Dendritic cell treated with granulocyte-macrophage colony-stimulating factor and Interleukin-4, amounts not matched to agents 40 ng/mL and 50 ng/mL, for 4 days (primary cell): Measurements from ENCODE around the gene ATP4B.

ENCODE experiments used
- H3K27ac Mint-ChIP-seq: one replicate; pipeline ENCODE4 v1.8.0; 2022; ENCODE audit warnings: mild to moderate bottlenecking, mixed read lengths
- H3K27me3 Mint-ChIP-seq: one replicate; pipeline ENCODE4 v1.8.0; 2022; ENCODE audit warnings: mild to moderate bottlenecking, mixed read lengths
- H3K36me3 Mint-ChIP-seq: one replicate; pipeline ENCODE4 v1.8.0; 2022; ENCODE audit warnings: low read depth, mixed read lengths
- H3K4me1 Mint-ChIP-seq: one replicate; pipeline ENCODE4 v1.8.0; 2022; ENCODE audit warnings: low read depth, mixed read lengths
- H3K4me3 Mint-ChIP-seq: one replicate; pipeline ENCODE4 v1.8.0; 2022; ENCODE audit warnings: mild to moderate bottlenecking, moderate library complexity, mixed read lengths
- H3K9me3 Mint-ChIP-seq: one replicate; pipeline ENCODE4 v1.8.0; 2022; ENCODE audit warnings: mixed read lengths
- intact Hi-C: fragments of 100-400 bp; cut with micrococcal nuclease; formaldehyde crosslinking; loops from one replicate; pipeline ENCODE4 v1.15.0; 2022

Gene ATP4B

GRCh38 chr13:113652404-113653263 is 5.4 kb downstream of the ATP4B start:
- H3K9me3 Mint-ChIP-seq = peaks cover 7% of the 10 kb centered on the region
- H3K27ac Mint-ChIP-seq = no peak overlapping the region
- no peaks in the 10 kb centered on the region for H3K36me3 Mint-ChIP-seq
- intact Hi-C loops = no loop called here
- H3K27me3 Mint-ChIP-seq = peaks cover 3% of the 10 kb centered on the region
- peaks cover 7% of the 10 kb centered on the region for H3K4me1 Mint-ChIP-seq
- H3K4me3 Mint-ChIP-seq = no peak overlapping the region

GRCh38 chr13:113651511-113652403 is 6.2 kb downstream of the ATP4B start:
- H3K4me1 Mint-ChIP-seq = peaks cover 16% of the 10 kb centered on the region
- H3K36me3 Mint-ChIP-seq = no peaks in the 10 kb centered on the region
- peaks cover 16% of the 10 kb centered on the region for H3K9me3 Mint-ChIP-seq
- peaks cover 4% of the 10 kb centered on the region for H3K27me3 Mint-ChIP-seq
- no peak overlapping the region for H3K4me3 Mint-ChIP-seq
- no peak overlapping the region for H3K27ac Mint-ChIP-seq
- intact Hi-C loops = no loop called here

- H3K4me3 Mint-ChIP-seq = no peak overlapping the region
- H3K36me3 Mint-ChIP-seq = no peaks in the 10 kb centered on the region
- intact Hi-C loops = no loop called here
- H3K27ac Mint-ChIP-seq = no peak overlapping the region
- peaks cover 8% of the 10 kb centered on the region for H3K27me3 Mint-ChIP-seq
- H3K9me3 Mint-ChIP-seq = peaks cover 24% of the 10 kb centered on the region
- peaks cover 22% of the 10 kb centered on the region for H3K4me1 Mint-ChIP-seq
Measured at GRCh38 chr13:113650731-113651148, 7.3 kb downstream of the ATP4B start.

- intact Hi-C loops = no loop called here
- peaks cover 22% of the 10 kb centered on the region for H3K4me1 Mint-ChIP-seq
- H3K27ac Mint-ChIP-seq = no peak overlapping the region
- peaks cover 24% of the 10 kb centered on the region for H3K9me3 Mint-ChIP-seq
- H3K36me3 Mint-ChIP-seq = no peaks in the 10 kb centered on the region
- peaks cover 8% of the 10 kb centered on the region for H3K27me3 Mint-ChIP-seq
- H3K4me3 Mint-ChIP-seq = no peak overlapping the region
Measured at GRCh38 chr13:113650275-113650674, 7.7 kb downstream of the ATP4B start.

- intact Hi-C loops = no loop called here
- peaks cover 22% of the 10 kb centered on the region for H3K4me1 Mint-ChIP-seq
- no peak overlapping the region for H3K27ac Mint-ChIP-seq
- no peak overlapping the region for H3K4me3 Mint-ChIP-seq
- no peaks in the 10 kb centered on the region for H3K36me3 Mint-ChIP-seq
- peaks cover 31% of the 10 kb centered on the region for H3K9me3 Mint-ChIP-seq
- peaks cover 8% of the 10 kb centered on the region for H3K27me3 Mint-ChIP-seq
Measured at GRCh38 chr13:113649212-113649611, 8.8 kb downstream of the ATP4B start.

- no peak overlapping the region for H3K4me3 Mint-ChIP-seq
- H3K4me1 Mint-ChIP-seq = peaks cover 22% of the 10 kb centered on the region
- intact Hi-C loops = no loop called here
- peaks cover 5% of the 10 kb centered on the region for H3K27me3 Mint-ChIP-seq
- peaks cover 36% of the 10 kb centered on the region for H3K9me3 Mint-ChIP-seq
- peak overlapping the region; percentile 78 for H3K27ac Mint-ChIP-seq
- H3K36me3 Mint-ChIP-seq = no peaks in the 10 kb centered on the region
Measured at GRCh38 chr13:113648216-113648610, 9.8 kb downstream of the ATP4B start.

GRCh38 chr13:113647351-113648215 is 10.4 kb downstream of the ATP4B start:
- intact Hi-C loops = no loop called here
- Mint-ChIP-seq H3K9me3 (peaks cover 42% of the 10 kb centered on the region), H3K4me1 (peaks cover 22% of the 10 kb centered on the region), H3K36me3 (peaks cover 2% of the 10 kb centered on the region), H3K27ac (peak overlapping the region; percentile 78), H3K4me3 (no peak overlapping the region), H3K27me3 (peaks cover 5% of the 10 kb centered on the region)

GRCh38 chr13:113646921-113647340 is 11.1 kb downstream of the ATP4B start:
- Mint-ChIP-seq H3K9me3 (peaks cover 49% of the 10 kb centered on the region), H3K27me3 (peaks cover 5% of the 10 kb centered on the region), H3K4me1 (peaks cover 22% of the 10 kb centered on the region), H3K27ac (peak overlapping the region; percentile 78), H3K4me3 (no peak overlapping the region), H3K36me3 (peaks cover 8% of the 10 kb centered on the region)
- intact Hi-C loops = no loop called here

- intact Hi-C loops = no loop called here
- H3K9me3 Mint-ChIP-seq = peaks cover 54% of the 10 kb centered on the region
- H3K4me1 Mint-ChIP-seq = peaks cover 22% of the 10 kb centered on the region
- peaks cover 14% of the 10 kb centered on the region for H3K36me3 Mint-ChIP-seq
- no peak overlapping the region for H3K4me3 Mint-ChIP-seq
- peaks cover 5% of the 10 kb centered on the region for H3K27me3 Mint-ChIP-seq
- H3K27ac Mint-ChIP-seq = no peak overlapping the region
Measured at GRCh38 chr13:113646376-113646775, 11.6 kb downstream of the ATP4B start.

GRCh38 chr13:113645329-113645728 is 12.7 kb downstream of the ATP4B start:
- Mint-ChIP-seq H3K27ac (no peak overlapping the region), H3K4me1 (peaks cover 22% of the 10 kb centered on the region), H3K4me3 (no peak overlapping the region), H3K9me3 (peaks cover 64% of the 10 kb centered on the region), H3K36me3 (peaks cover 24% of the 10 kb centered on the region), H3K27me3 (peaks cover 5% of the 10 kb centered on the region)
- intact Hi-C loops = no loop called here

GRCh38 chr13:113644800-113645199 is 13.2 kb downstream of the ATP4B start:
- intact Hi-C loops = no loop called here
- peaks cover 22% of the 10 kb centered on the region for H3K4me1 Mint-ChIP-seq
- H3K9me3 Mint-ChIP-seq = peaks cover 69% of the 10 kb centered on the region
- H3K4me3 Mint-ChIP-seq = no peak overlapping the region
- no peak overlapping the region for H3K27ac Mint-ChIP-seq
- H3K36me3 Mint-ChIP-seq = peaks cover 29% of the 10 kb centered on the region
- peaks cover 5% of the 10 kb centered on the region for H3K27me3 Mint-ChIP-seq

- Mint-ChIP-seq H3K27ac (no peak overlapping the region), H3K4me3 (no peak overlapping the region), H3K4me1 (peaks cover 22% of the 10 kb centered on the region), H3K36me3 (peaks cover 41% of the 10 kb centered on the region), H3K9me3 (peaks cover 81% of the 10 kb centered on the region), H3K27me3 (peaks cover 5% of the 10 kb centered on the region)
- intact Hi-C loops = no loop called here
Measured at GRCh38 chr13:113643593-113643992, 14.4 kb downstream of the ATP4B start.

- H3K9me3 Mint-ChIP-seq = peaks cover 80% of the 10 kb centered on the region
- H3K36me3 Mint-ChIP-seq = peaks cover 51% of the 10 kb centered on the region
- no peak overlapping the region for H3K27ac Mint-ChIP-seq
- no peak overlapping the region for H3K4me3 Mint-ChIP-seq
- H3K27me3 Mint-ChIP-seq = peaks cover 5% of the 10 kb centered on the region
- H3K4me1 Mint-ChIP-seq = peaks cover 14% of the 10 kb centered on the region
- intact Hi-C loops = no loop called here
Measured at GRCh38 chr13:113642563-113642962, 15.4 kb downstream of the ATP4B start.
